Keratinocyte (primary cell): Measurements from ENCODE around the gene BTG1. TPM values are rescaled to one million over a fixed set of nuclear protein-coding genes. Genes with fewer than 3 reads are reported as not detected.

ENCODE experiments used
- DNase-seq: peaks from one replicate; pipeline ENCODE4 v3.0.0-alpha.2; 2011; ENCODE audit warnings: low read depth, missing footprints, low spot score
- FAIRE-seq: peaks from 2 replicates; lab custom pipeline; 2011; peaks lifted over from hg19 to GRCh38; lab: Jason Lieb, UNC
- H2AFZ ChIP-seq: 2 replicates; pipeline ENCODE4 v1.6.0; 2012; ENCODE audit warnings: low read length, control low read depth, inconsistent platforms; ENCODE audit not compliant: control insufficient read depth
- H3K27ac ChIP-seq: 2 replicates; pipeline ENCODE4 v1.5.1; 2011; ENCODE audit warnings: low read length; ENCODE audit not compliant: control insufficient read depth, insufficient read depth
- H3K27me3 ChIP-seq: 3 replicates; pipeline ENCODE4 v1.6.0; 2011; ENCODE audit warnings: low read length; ENCODE audit not compliant: control insufficient read depth, insufficient read depth; ENCODE audit errors: extremely low read depth
- H3K36me3 ChIP-seq, 2 experiments: 2 replicates in 1 of 2; 3 replicates in 1 of 2; pipeline ENCODE4 v1.5.1; 2011; ENCODE audit warnings: low read length in 2 of 2, mild to moderate bottlenecking in 1 of 2; ENCODE audit not compliant: control insufficient read depth in 2 of 2, insufficient read depth in 2 of 2; ENCODE audit errors: extremely low read depth in 1 of 2
- H3K4me1 ChIP-seq: 3 replicates; pipeline ENCODE4 v1.5.1; 2011; ENCODE audit warnings: low read length; ENCODE audit not compliant: control insufficient read depth, insufficient read depth; ENCODE audit errors: extremely low read depth
- H3K4me2 ChIP-seq: 3 replicates; pipeline ENCODE4 v1.6.0; 2011; ENCODE audit warnings: low read depth, low read length; ENCODE audit not compliant: control insufficient read depth, insufficient read depth; ENCODE audit errors: extremely low read depth
- H3K4me3 ChIP-seq, 3 experiments: fragments of 200-600 bp in 1 of 3; sonication (generic) in 1 of 3; 2 replicates in 2 of 3; 3 replicates in 1 of 3; pipeline ENCODE4 v1.5.1; 2011 to 2016; ENCODE audit warnings: low read length in 3 of 3, mild to moderate bottlenecking in 3 of 3, control low read depth in 2 of 3, inconsistent platforms in 1 of 3, low read depth in 1 of 3, mixed read lengths in 1 of 3, mixed run types in 1 of 3, moderate library complexity in 1 of 3; ENCODE audit not compliant: control insufficient read depth in 2 of 3, insufficient read depth in 2 of 3; ENCODE audit errors: extremely low read depth in 1 of 3
- H3K79me2 ChIP-seq: 2 replicates; pipeline ENCODE4 v1.6.0; 2012; ENCODE audit warnings: low read length; ENCODE audit not compliant: control insufficient read depth, insufficient read depth
- H3K9ac ChIP-seq: 3 replicates; pipeline ENCODE4 v1.6.0; 2011; ENCODE audit warnings: low read length; ENCODE audit not compliant: control insufficient read depth, insufficient read depth; ENCODE audit errors: extremely low read depth
- H3K9me1 ChIP-seq: 3 replicates; pipeline ENCODE4 v1.6.0; 2011; ENCODE audit warnings: low read length; ENCODE audit not compliant: control insufficient read depth, insufficient read depth; ENCODE audit errors: extremely low read depth
- H3K9me3 ChIP-seq: 2 replicates; pipeline ENCODE4 v1.5.1; 2012; ENCODE audit warnings: low read depth, low read length; ENCODE audit not compliant: control insufficient read depth
- H4K20me1 ChIP-seq: 3 replicates; pipeline ENCODE4 v1.6.0; 2011; ENCODE audit warnings: low read length; ENCODE audit not compliant: control insufficient read depth, insufficient read depth; ENCODE audit errors: extremely low read depth
- EZH2 ChIP-seq: IDR thresholded peaks from one replicate; pipeline ENCODE4 v1.6.1; 2012; ENCODE audit warnings: inconsistent platforms, mild to moderate bottlenecking, low read length, moderate library complexity
- dilution Hi-C: fragments of 300-500 bp; cut with MboI; formaldehyde crosslinking; loops from one replicate; pipeline ENCODE4 v1.7.0; 2020; ENCODE audit warnings: low sequenced_read_pairs; ENCODE audit not compliant: extremely low pct_ligation_motif_present
- polyA plus RNA-seq, 5 experiments: library from polyadenylated mRNA; depleted of rRNA in 3 of 5; stranded (reverse) in 3 of 5; stranded (forward) in 1 of 5; unstranded in 1 of 5; fragments of >200 nt; gene quantifications; 1 replicate in 1 of 5; 2 replicates in 3 of 5; 3 replicates in 1 of 5; pipeline versions ENCODE4 v1.2.1 to v1.2.3, GENCODE V29; 2011 to 2012; ENCODE audit warnings: missing spikeins in 2 of 5, low read depth in 1 of 5, low replicate concordance in 1 of 5
- TF ChIP-seq, protein P1 (sequence below), 3 experiments: IDR thresholded peaks in 1 of 3; conservative IDR thresholded peaks in 1 of 3; optimal IDR thresholded peaks in 1 of 3; 2 replicates in 2 of 3; 3 replicates in 1 of 3; pipeline versions ENCODE3 to v1.5.1; 2011; ENCODE audit warnings: low read length in 3 of 3, mild to moderate bottlenecking in 3 of 3, moderate library complexity in 2 of 3, control low read depth in 1 of 3, inconsistent platforms in 1 of 3; ENCODE audit not compliant: insufficient read depth in 2 of 3; ENCODE audit errors: extremely low read depth in 1 of 3

BTG1 gene
- polyA plus RNA-seq, 1 donor (not counting 4 experiments of a cell fraction or from before 2014, with no cell fraction given) = 40.7 TPM

DNA sequence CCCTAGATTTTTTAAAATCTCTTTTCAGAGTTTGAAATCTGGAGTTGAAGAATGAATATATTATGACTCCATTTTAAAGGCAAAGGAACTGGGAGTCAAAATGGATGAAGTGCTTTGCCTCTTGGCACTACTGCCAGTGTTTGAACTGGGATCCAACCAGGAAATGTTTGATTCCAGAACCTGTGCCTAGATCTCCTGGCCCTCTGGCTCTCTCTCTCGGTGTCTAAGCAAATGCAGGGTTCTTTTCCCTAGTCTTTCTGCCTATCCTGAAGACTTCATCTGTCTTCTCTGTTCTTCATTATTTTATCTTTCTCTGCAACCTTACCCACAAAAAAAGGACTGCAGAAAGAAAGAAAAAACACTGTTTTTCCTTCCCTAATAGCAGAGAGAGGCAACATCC is 17.0 kb downstream of the BTG1 start:
- no peak overlapping the region for H3K27ac ChIP-seq
- FAIRE-seq = no peak
- H3K4me2 ChIP-seq = no peak overlapping the region
- peaks cover 5% of the 10 kb centered on the region for H3K79me2 ChIP-seq
- H2AFZ ChIP-seq = no peak overlapping the region
- no peaks in the 10 kb centered on the region for H3K36me3 ChIP-seq
- H3K4me1 ChIP-seq = peaks cover 9% of the 10 kb centered on the region
- no peak overlapping the region for H3K4me3 ChIP-seq
- no peaks in the 10 kb centered on the region for H3K9me3 ChIP-seq
- no peak overlapping the region for H3K9ac ChIP-seq
- no peaks in the 10 kb centered on the region for H3K27me3 ChIP-seq
- dilution Hi-C loops = no loop called here
- H4K20me1 ChIP-seq = no peaks in the 10 kb centered on the region
- DNase-seq = no peak
- no peaks in the 10 kb centered on the region for H3K9me1 ChIP-seq
- no peak for TF ChIP-seq EZH2
- TF ChIP-seq, protein P1, sequence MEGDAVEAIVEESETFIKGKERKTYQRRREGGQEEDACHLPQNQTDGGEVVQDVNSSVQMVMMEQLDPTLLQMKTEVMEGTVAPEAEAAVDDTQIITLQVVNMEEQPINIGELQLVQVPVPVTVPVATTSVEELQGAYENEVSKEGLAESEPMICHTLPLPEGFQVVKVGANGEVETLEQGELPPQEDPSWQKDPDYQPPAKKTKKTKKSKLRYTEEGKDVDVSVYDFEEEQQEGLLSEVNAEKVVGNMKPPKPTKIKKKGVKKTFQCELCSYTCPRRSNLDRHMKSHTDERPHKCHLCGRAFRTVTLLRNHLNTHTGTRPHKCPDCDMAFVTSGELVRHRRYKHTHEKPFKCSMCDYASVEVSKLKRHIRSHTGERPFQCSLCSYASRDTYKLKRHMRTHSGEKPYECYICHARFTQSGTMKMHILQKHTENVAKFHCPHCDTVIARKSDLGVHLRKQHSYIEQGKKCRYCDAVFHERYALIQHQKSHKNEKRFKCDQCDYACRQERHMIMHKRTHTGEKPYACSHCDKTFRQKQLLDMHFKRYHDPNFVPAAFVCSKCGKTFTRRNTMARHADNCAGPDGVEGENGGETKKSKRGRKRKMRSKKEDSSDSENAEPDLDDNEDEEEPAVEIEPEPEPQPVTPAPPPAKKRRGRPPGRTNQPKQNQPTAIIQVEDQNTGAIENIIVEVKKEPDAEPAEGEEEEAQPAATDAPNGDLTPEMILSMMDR (optimal IDR thresholded peaks at IDR 0.05 in 1 of 3, IDR thresholded peaks at IDR 0.05 in 1 of 3, conservative IDR thresholded peaks at IDR 0.05 in 1 of 3; ENCODE audit: extremely low read depth in 1 of 3, insufficient read depth in 2 of 3, low read length in 3 of 3) = no peak

DNA sequence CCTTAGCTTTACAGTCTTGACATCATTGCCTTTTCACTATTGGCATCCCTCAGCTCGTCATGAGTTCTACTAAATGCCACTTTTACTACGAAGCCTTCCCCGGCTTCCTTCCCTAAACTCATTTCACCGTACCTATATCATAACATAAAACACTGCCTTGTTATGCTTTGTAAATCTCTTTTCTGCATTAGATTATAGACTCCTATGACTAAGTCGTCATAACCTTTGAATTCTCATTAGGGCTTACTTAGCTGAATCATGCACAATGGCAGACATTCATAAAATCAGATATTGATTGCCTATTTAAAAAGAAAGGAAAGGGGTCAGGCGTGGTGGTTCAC is 21.0 kb downstream of the BTG1 start:
- Histone ChIP-seq H3K27me3 (no peaks in the 10 kb centered on the region), H4K20me1 (no peaks in the 10 kb centered on the region), H3K27ac (no peak overlapping the region), H2AFZ (no peak overlapping the region), H3K9me3 (no peaks in the 10 kb centered on the region), H3K9me1 (no peaks in the 10 kb centered on the region), H3K36me3 (no peaks in the 10 kb centered on the region), H3K4me3 (no peak overlapping the region), H3K4me2 (no peak overlapping the region), H3K9ac (no peak overlapping the region), H3K79me2 (no peaks in the 10 kb centered on the region), H3K4me1 (no peaks in the 10 kb centered on the region)
- dilution Hi-C loops = no loop called here
- DNase-seq (no peak), FAIRE-seq (no peak)
- TF ChIP-seq, protein P1 (optimal IDR thresholded peaks at IDR 0.05 in 1 of 3, IDR thresholded peaks at IDR 0.05 in 1 of 3, conservative IDR thresholded peaks at IDR 0.05 in 1 of 3; ENCODE audit: extremely low read depth in 1 of 3, insufficient read depth in 2 of 3, low read length in 3 of 3) = no peak
- TF ChIP-seq EZH2 = no peak
